G401.6 (cell line): Measurements from ENCODE around the gene NXPE2.

Source experiments
- FAIRE-seq: peaks from 2 replicates; lab custom pipeline; 2012; peaks lifted over from hg19 to GRCh38; lab: Jason Lieb, UNC

NXPE2 gene

GRCh38 chr11:114745150-114745671, 66.9 kb downstream of the NXPE2 start:
- FAIRE-seq, result no peak

DNA sequence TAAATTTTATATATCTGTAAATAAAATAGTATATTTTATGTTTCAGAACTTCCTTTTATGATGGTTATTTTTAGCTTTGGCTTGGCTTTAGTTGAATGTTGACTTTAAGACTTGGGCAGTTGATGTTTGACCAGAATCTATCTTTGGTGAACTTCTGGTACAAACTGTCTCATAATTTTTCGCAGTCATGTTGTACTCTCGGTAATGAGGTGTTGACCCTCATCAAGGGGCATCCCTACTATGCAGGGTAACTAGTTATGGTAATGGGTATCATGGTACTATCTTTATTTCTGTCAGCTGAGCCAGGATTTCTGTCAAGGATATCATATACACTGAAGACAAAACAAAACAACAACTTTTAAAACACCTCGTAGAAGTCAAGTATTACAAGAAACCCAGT, 67.7 kb downstream of the NXPE2 start:
- no peak for FAIRE-seq
